ENCODE measurements around the gene RALGPS1.

Gene RALGPS1

DNA sequence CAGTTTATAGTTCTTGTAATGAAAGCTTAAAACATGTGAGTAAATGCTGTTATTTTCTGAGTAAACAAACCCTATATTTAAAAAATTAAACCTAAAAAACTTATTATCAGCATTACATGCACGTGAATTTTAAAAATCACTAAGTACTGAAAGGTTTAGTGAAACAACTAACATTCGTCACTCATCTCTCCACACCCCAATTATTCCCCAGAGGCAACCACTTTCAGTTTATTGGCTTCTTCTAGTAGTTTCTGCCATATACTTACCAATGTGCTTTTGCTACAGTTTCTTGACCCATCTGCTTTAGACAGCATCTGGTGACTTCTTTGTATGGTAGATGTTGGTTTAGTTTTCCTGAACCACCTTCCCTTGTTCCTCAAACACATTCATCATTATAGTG lies 149.8 kb downstream of the RALGPS1 start:
- H3K4me3 ChIP-seq (ENCODE audit: low read depth, low read length), result no peak overlapping the region
- no peak for DNase-seq (ENCODE audit: low read depth)

- H3K4me3 ChIP-seq (ENCODE audit: low read depth, low read length), result no peak overlapping the region
- peak; percentile 17 for DNase-seq (ENCODE audit: low read depth)
These were observed 151.0 kb downstream of the RALGPS1 start for GRCh38 chr9:127065592-127065991.

DNA sequence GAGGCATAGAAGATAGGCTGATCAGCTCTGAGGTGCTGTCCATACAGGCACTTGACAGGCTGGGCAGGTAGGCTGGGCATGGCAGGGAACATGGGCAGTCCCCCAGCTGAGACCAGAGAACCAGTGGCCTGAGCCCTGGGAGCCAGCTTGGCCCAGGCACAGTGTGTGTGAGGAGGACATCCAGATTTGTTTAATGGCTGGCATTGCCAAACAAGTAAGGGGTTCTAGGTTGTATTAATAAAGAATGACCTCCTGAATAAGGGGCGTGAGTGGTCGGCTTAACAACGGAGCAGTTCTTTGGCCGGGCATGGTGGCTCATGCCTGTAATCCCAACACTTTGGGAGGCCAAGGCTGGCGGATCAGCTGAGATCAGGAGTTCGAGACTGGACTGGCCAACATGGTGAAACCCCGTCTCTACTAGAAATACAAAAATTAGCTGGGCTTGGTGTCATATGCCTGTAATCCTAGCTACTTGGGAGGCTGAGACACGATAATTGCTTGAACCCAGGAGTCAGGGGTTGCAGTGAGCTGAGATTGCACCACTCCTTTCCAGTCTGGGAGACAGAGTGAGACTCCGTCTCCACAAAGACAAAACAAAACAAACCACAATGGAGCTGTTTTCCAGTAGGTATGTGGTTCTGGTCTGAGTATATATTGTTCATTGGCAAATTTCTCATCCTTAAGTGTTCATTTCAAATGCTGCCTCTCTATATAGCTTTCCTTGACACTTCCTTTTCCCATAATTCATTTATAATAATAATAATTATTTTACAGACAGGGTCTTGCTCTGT lies 151.7 kb downstream of the RALGPS1 start:
- DNase-seq (ENCODE audit: low read depth), result peak; percentile 12

GRCh38 chr9:127066851-127067136 lies 152.2 kb downstream of the RALGPS1 start:
- peak; percentile 35 for DNase-seq (ENCODE audit: low read depth)
- no peak overlapping the region for H3K4me3 ChIP-seq (ENCODE audit: low read depth, low read length)

More for the DNA sequence above, 151.7 kb downstream of the RALGPS1 start:
- no peak overlapping the region for H3K4me3 ChIP-seq (ENCODE audit: low read depth, low read length)

- no peak overlapping the region for H3K4me3 ChIP-seq (ENCODE audit: low read depth, low read length)
- DNase-seq (ENCODE audit: low read depth), result no peak
These were observed 153.1 kb downstream of the RALGPS1 start for GRCh38 chr9:127067603-127068220.

- DNase-seq (ENCODE audit: low read depth), result no peak
- no peak overlapping the region for H3K4me3 ChIP-seq (ENCODE audit: low read depth, low read length)
These were observed 160.3 kb downstream of the RALGPS1 start for GRCh38 chr9:127074561-127075548.

GRCh38 chr9:127075624-127076372 lies 161.2 kb downstream of the RALGPS1 start:
- DNase-seq (ENCODE audit: low read depth), result no peak

GRCh38 chr9:127076860-127077643 lies 162.5 kb downstream of the RALGPS1 start:
- DNase-seq (ENCODE audit: low read depth), result no peak
- no peak overlapping the region for H3K4me3 ChIP-seq (ENCODE audit: low read depth, low read length)

More at GRCh38 chr9:127075624-127076372, 161.2 kb downstream of the RALGPS1 start:
- no peak overlapping the region for H3K4me3 ChIP-seq (ENCODE audit: low read depth, low read length)

- DNase-seq (ENCODE audit: low read depth), result no peak
- no peak overlapping the region for H3K4me3 ChIP-seq (ENCODE audit: low read depth, low read length)
These were observed 163.0 kb downstream of the RALGPS1 start for GRCh38 chr9:127077644-127077946.

GRCh38 chr9:127078336-127078735 lies 163.8 kb downstream of the RALGPS1 start:
- H3K4me3 ChIP-seq (ENCODE audit: low read depth, low read length), result no peak overlapping the region
- DNase-seq (ENCODE audit: low read depth), result no peak

- H3K4me3 ChIP-seq (ENCODE audit: low read depth, low read length), result no peak overlapping the region
- no peak for DNase-seq (ENCODE audit: low read depth)
These were observed 164.4 kb downstream of the RALGPS1 start for GRCh38 chr9:127078988-127079387.

DNA sequence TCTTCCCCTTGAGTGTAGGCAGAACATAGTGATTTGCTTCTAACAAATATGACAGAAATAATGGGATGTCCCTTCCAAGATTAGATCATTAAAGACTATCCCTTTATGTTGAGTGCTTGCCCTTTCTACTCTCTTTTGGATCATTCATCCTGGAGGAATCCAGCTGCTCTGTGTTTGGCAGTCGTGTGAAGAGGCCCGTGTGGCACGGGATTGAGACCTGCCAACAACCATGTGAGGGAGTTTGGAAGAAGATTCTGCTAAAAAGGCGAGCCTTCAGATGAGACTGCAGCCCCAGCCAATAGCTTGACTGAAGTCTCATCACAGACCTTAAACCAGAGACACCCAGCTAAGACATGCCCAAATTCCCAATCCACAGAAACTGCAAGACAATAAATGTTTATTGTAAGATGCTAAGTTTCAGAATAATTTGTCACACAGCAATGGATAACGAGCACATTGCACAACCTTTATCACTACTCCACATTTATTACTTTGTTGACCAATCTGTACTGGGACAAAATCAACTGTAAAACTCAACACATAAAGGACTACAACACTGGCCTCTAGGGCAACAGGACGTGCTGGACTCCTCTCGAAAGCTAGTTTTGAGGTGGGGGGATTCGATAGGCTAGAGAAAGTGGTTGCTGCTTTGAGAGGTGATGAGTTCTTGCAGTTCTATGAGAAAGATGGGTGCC lies 165.0 kb downstream of the RALGPS1 start:
- no peak for DNase-seq (ENCODE audit: low read depth)
- no peak overlapping the region for H3K4me3 ChIP-seq (ENCODE audit: low read depth, low read length)

DNA sequence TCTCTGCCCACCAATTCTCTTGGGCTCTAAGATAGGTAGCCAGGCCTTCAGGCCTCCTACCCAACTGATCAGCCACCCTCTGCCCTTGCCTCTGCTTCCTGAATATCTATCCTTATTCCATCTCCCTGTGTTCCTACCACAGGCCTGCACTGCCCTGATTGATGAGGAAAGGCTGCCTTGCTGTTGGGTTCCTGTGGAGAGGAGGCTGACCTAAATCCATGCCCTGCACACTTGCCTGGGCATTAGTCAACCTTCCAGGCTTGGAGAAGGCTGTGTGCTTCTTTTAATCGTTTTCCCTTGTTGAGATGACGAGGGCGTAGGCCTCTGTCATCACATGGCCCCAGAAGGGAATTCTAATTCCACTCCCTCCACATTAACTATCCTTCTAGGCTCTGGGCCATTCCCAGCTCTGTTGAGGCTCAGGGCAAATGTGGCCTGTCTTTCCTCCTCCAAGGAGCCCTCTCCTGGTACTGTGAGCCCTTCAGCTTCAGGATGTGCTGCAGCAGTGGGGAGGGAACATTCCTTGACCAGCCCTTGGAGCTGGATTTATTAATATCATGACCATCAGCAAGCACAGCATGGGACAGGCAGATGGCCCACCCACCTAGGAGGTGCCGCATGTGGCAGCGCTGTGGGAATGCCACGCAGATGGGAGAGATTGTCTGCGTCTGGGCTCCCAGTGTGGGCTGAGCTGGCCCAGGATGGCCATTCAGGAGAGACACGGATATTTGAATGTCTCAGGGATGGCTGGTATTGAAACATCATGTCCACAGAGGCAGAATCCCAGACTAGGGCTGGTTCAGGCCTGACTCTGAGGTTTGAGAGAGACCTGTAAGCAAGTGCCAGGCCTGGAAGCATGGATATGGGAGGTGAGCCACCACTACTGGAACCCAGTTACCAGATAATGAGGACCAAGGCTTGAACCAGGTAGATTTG lies 166.9 kb downstream of the RALGPS1 start:
- DNase-seq (ENCODE audit: low read depth), result no peak
- no peak overlapping the region for H3K4me3 ChIP-seq (ENCODE audit: low read depth, low read length)

DNA sequence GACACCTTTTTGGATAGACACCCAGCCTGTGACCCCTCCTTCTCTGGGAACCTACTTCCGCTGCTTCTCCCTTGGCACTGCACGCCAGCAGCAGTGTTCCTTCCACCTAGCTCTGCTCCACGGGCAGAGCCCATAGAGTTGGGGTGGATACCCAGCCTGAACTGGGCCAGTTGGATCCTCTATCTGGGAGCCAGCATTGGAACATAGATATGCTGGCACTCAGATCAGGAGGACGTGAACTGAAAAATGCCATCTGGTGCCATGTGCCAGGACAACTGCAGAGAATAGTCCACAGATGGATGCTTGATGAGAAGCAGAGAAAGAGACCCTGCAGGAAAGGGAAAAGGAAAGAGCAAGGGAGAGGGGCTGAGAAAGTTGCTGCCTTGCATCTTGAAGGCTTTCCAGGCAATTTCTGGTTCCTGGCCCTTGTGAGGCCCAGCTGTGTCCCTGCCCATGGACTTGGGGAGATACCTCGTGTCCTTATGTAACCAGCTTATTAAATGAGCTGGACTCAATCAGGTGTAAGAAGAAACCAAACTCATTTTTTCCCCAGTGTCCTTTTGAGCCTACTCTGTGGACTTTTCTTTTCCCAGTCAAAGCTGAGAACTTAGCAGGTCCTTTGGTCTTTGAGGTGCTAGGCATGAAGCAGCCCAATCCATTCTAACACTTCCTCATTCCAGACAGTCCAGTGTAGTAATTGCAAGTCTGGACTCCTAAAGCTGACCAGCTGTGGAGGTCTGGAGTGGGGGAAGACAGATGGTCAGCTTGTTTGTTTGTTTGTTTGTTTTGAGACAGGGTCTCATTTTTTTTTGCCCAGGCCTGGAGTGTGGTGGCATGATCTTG lies 168.8 kb downstream of the RALGPS1 start:
- no peak overlapping the region for H3K4me3 ChIP-seq (ENCODE audit: low read depth, low read length)
- no peak for DNase-seq (ENCODE audit: low read depth)

GRCh38 chr9:127084076-127085039 lies 169.8 kb downstream of the RALGPS1 start:
- no peak for DNase-seq (ENCODE audit: low read depth)

More at GRCh38 chr9:127084076-127085039, 169.8 kb downstream of the RALGPS1 start:
- H3K4me3 ChIP-seq (ENCODE audit: low read depth, low read length), result no peak overlapping the region

Data from skeletal muscle cell (primary cell).